ENCODE measurements around the gene SMIM38. TPM values are rescaled to one million over a fixed set of nuclear protein-coding genes. Genes with fewer than 3 reads are reported as not detected.

Gene SMIM38
- total RNA-seq, 1 donor from 2014 or later, result 0.41 TPM

GRCh38 chr11:69201066-69201365 is 45.3 kb downstream of the SMIM38 start:
- no peaks in the 10 kb centered on the region for H3K27me3 Mint-ChIP-seq (ENCODE audit: low read depth)
- no peak for DNase-seq (ENCODE audit: low spot score)
- H3K4me3 Mint-ChIP-seq (ENCODE audit: low read depth), result no peak overlapping the region
- intact Hi-C loops (cut with micrococcal nuclease), result no loop called here
- no peak overlapping the region for H3K27ac Mint-ChIP-seq
- no peaks in the 10 kb centered on the region for H3K9me3 Mint-ChIP-seq
- no peaks in the 10 kb centered on the region for H3K36me3 Mint-ChIP-seq (ENCODE audit: low read depth)
- H3K4me1 Mint-ChIP-seq (ENCODE audit: low read depth), result peaks cover 3% of the 10 kb centered on the region

GRCh38 chr11:69201764-69202370 is 46.1 kb downstream of the SMIM38 start:
- H3K36me3 Mint-ChIP-seq (ENCODE audit: low read depth), result no peaks in the 10 kb centered on the region
- no peaks in the 10 kb centered on the region for H3K27me3 Mint-ChIP-seq (ENCODE audit: low read depth)
- H3K9me3 Mint-ChIP-seq, result no peaks in the 10 kb centered on the region
- no peak overlapping the region for H3K4me3 Mint-ChIP-seq (ENCODE audit: low read depth)
- peaks cover 3% of the 10 kb centered on the region for H3K4me1 Mint-ChIP-seq (ENCODE audit: low read depth)
- DNase-seq (ENCODE audit: low spot score), result no peak
- H3K27ac Mint-ChIP-seq, result no peak overlapping the region
- intact Hi-C loops (cut with micrococcal nuclease), result no loop called here

DNA sequence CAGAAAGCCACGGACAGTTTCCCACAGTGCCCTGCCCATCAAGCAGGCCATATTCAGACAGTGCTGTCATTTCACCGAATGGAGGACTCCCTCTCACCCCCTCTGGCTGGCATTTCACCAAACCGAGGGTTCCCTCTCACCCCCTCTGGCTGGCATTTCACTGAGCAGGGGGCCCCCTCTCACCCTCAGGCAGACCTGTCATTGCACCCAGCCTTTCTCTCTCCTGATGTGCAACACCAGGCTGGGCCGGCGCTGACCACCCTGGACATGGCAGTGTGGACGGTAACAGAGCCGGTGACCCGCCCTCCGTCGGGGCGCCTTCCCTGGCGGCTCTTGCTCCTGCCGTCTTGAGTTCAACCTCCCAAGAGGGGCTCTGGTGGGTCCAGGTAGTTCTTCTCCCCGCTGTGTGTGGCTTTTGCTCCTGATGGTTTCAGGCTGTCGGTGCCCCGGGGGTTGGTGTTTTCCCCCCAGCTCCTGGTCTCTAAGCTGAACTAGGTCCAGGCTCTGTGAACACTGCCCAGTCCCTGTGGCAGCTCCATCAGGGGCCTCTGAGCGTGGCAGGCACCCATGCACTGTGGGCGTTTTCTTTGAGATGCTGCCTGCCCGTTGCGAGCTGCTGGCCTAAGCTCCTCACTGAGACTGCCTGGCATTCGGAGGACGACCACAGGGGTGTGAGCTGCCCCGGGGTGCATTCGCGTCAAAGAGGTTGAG is 46.9 kb downstream of the SMIM38 start:
- H3K4me1 Mint-ChIP-seq (ENCODE audit: low read depth), result peaks cover 3% of the 10 kb centered on the region
- H3K9me3 Mint-ChIP-seq, result no peaks in the 10 kb centered on the region
- no peak overlapping the region for H3K27ac Mint-ChIP-seq
- no peaks in the 10 kb centered on the region for H3K36me3 Mint-ChIP-seq (ENCODE audit: low read depth)
- intact Hi-C loops (cut with micrococcal nuclease), result no loop called here
- no peak overlapping the region for H3K4me3 Mint-ChIP-seq (ENCODE audit: low read depth)
- DNase-seq (ENCODE audit: low spot score), result no peak
- H3K27me3 Mint-ChIP-seq (ENCODE audit: low read depth), result no peaks in the 10 kb centered on the region

DNA sequence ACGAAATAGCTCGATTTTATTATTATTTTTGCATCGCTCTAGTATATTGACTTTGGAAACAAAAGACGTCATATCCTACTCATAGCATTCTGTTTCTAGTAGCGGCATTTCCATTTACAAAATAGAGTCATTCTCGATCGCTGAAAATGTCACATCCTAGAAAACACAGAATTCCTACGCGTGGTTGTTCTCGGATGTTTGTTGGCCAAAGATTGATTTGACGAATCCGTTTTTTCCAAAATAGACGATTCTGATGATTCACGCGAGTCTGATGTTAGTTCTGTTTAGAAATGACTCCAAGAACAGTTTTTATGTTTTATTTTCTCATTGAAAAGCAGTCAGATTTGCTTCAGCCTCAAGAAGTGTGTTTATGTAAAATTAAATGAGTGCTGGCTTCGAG is 47.6 kb downstream of the SMIM38 start:
- intact Hi-C loops (cut with micrococcal nuclease), result no loop called here
- Mint-ChIP-seq H3K4me3 (ENCODE audit: low read depth) (no peak overlapping the region), H3K27me3 (ENCODE audit: low read depth) (no peaks in the 10 kb centered on the region), H3K9me3 (no peaks in the 10 kb centered on the region), H3K36me3 (ENCODE audit: low read depth) (no peaks in the 10 kb centered on the region), H3K27ac (no peak overlapping the region), H3K4me1 (ENCODE audit: low read depth) (peaks cover 3% of the 10 kb centered on the region)
- no peak for DNase-seq (ENCODE audit: low spot score)

GRCh38 chr11:69203901-69204245 is 48.1 kb downstream of the SMIM38 start:
- Mint-ChIP-seq H3K36me3 (ENCODE audit: low read depth) (no peaks in the 10 kb centered on the region), H3K9me3 (no peaks in the 10 kb centered on the region), H3K27me3 (ENCODE audit: low read depth) (no peaks in the 10 kb centered on the region), H3K4me1 (ENCODE audit: low read depth) (peaks cover 3% of the 10 kb centered on the region), H3K4me3 (ENCODE audit: low read depth) (no peak overlapping the region), H3K27ac (no peak overlapping the region)
- intact Hi-C loops (cut with micrococcal nuclease), result no loop called here
- DNase-seq (ENCODE audit: low spot score), result no peak

DNA sequence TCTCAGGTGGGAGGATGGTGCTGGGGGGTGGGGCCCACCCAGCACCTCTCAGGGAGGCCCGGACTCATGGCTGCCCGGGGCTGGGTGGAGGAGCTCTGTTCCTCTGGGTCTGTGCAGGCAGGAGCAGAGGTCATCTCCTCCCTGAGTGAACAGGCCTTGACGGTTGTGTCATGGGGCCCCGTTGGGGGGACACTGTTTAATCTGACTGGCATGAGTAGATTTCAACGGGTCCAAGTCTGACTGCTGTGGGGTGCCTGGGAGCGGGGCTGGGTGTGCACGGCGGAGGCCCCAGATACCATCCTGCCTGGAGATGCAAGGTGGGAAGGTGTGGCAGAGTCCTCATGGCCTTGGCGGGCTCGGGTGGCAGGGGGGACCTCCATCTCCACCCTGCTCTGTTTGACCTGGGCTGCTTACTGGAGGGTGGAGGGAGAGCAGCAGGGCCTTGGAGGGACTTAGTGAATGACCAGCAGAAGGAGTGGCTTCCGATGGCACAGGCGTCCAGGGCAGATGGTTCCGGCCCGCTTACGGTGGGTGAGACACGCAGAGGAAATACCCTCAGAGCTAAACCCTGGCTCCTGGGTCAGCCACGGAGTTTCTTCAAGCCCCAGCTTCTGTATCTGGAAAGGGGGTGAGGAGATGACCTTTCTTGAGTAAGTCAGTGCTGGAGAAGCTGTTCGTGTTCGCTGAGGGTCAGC is 48.7 kb downstream of the SMIM38 start:
- intact Hi-C loops (cut with micrococcal nuclease), result no loop called here
- no peaks in the 10 kb centered on the region for H3K27me3 Mint-ChIP-seq (ENCODE audit: low read depth)
- H3K27ac Mint-ChIP-seq, result no peak overlapping the region
- no peak overlapping the region for H3K4me3 Mint-ChIP-seq (ENCODE audit: low read depth)
- peaks cover 3% of the 10 kb centered on the region for H3K4me1 Mint-ChIP-seq (ENCODE audit: low read depth)
- no peak for DNase-seq (ENCODE audit: low spot score)
- no peaks in the 10 kb centered on the region for H3K36me3 Mint-ChIP-seq (ENCODE audit: low read depth)
- H3K9me3 Mint-ChIP-seq, result no peaks in the 10 kb centered on the region

- Mint-ChIP-seq H3K27ac (no peak overlapping the region), H3K4me3 (ENCODE audit: low read depth) (no peak overlapping the region), H3K36me3 (ENCODE audit: low read depth) (no peaks in the 10 kb centered on the region), H3K4me1 (ENCODE audit: low read depth) (no peaks in the 10 kb centered on the region), H3K27me3 (ENCODE audit: low read depth) (no peaks in the 10 kb centered on the region), H3K9me3 (no peaks in the 10 kb centered on the region)
- DNase-seq (ENCODE audit: low spot score), result no peak
- intact Hi-C loops (cut with micrococcal nuclease), result no loop called here
Measured at GRCh38 chr11:69204941-69205742, 49.4 kb downstream of the SMIM38 start.

Other genes with a start within 250 kb of the SMIM38 start
- not detected in 2 replicates for gene MRGPRD, start 174.9 kb upstream of the SMIM38 start, total RNA-seq
- not detected in 2 replicates for gene MRGPRF, start 142.7 kb upstream of the SMIM38 start, total RNA-seq
- gene TPCN2, start 107.0 kb upstream of the SMIM38 start, total RNA-seq, result 19.1 and 20.0 TPM in 2 replicates
- gene MYEOV, start 138.2 kb downstream of the SMIM38 start, total RNA-seq, result 0.09 TPM in 1 of 2 replicates, not detected in the other

Data from activated T-helper 2 cell treated with anti-CD3 and anti-CD28 coated beads, Interferon-gamma antibody, Interleukin-2, Interleukin-4, amounts not matched to agents 10 μg/mL and 5 μg/mL and 100 μg/mL, durations not matched to agents 14 hours and 24 hours and 36 hours (primary cell).